K562 (cell line): ENCODE measurements around the gene EPB42. TPM values are rescaled to one million over a fixed set of nuclear protein-coding genes. Genes with fewer than 3 reads are reported as not detected.

Experiments used
- ASH1L ChIP-seq: fragments of 450-650 bp; IDR thresholded peaks from 2 replicates; pipeline ENCODE4 v1.6.1; 2018; ENCODE audit warnings: borderline replicate concordance, mild to moderate bottlenecking, low read depth; ENCODE audit not compliant: partially characterized antibody
- CEBPG ChIP-seq, 3 experiments: fragments of 200-800 bp in 1 of 3; sonication (Bioruptor generic) in 1 of 3; sonication (generic) in 1 of 3; formaldehyde crosslinking in 1 of 3; IDR thresholded peaks in 2 of 3; conservative IDR thresholded peaks in 1 of 3; 2 replicates each; pipeline versions ENCODE4 v1.6.1 to v1.8.0; 2016 to 2022; ENCODE audit warnings: missing compliant biosample characterization in 2 of 3, missing genetic modification characterization in 2 of 3, mild to moderate bottlenecking in 1 of 3, missing genetic modification reagents in 1 of 3
- CREBBP ChIP-seq: IDR thresholded peaks from one replicate; pipeline ENCODE4 v1.6.1; 2012; ENCODE audit warnings: low read depth, mild to moderate bottlenecking, control low read depth, inconsistent platforms, low read length
- CUX1 ChIP-seq: fragments of 200-800 bp; sonication (Bioruptor generic); IDR thresholded peaks from 2 replicates; pipeline ENCODE4 v1.6.1; 2016; ENCODE audit warnings: missing genetic modification characterization, missing compliant biosample characterization
- E2F5 ChIP-seq: sonication (generic); formaldehyde crosslinking; IDR thresholded peaks from 2 replicates; pipeline ENCODE4 v1.8.0; 2022; ENCODE audit warnings: mild to moderate bottlenecking, missing genetic modification reagents
- HLTF ChIP-seq: fragments of 450-650 bp; IDR thresholded peaks from 2 replicates; pipeline ENCODE4 v1.6.1; 2016
- HNRNPH1 ChIP-seq: fragments of 200-400 bp; formaldehyde crosslinking; optimal IDR thresholded peaks from 2 replicates; pipeline ENCODE3; 2017; ENCODE audit warnings: low read depth, mild to moderate bottlenecking, low read length, moderate library complexity
- JUNB ChIP-seq: fragments of 450-650 bp; formaldehyde crosslinking; conservative IDR thresholded peaks from 2 replicates; pipeline ENCODE4 v1.4.0; 2020; ENCODE audit warnings: mild to moderate bottlenecking
- LCOR ChIP-seq: sonication (generic); formaldehyde crosslinking; IDR thresholded peaks from 2 replicates; pipeline ENCODE4 v1.8.0; 2022; ENCODE audit warnings: mild to moderate bottlenecking, missing genetic modification reagents
- MITF ChIP-seq: IDR thresholded peaks from 2 replicates; pipeline ENCODE4 v1.6.1; 2014; ENCODE audit warnings: antibody characterized with exemption
- NFXL1 ChIP-seq: fragments of 450-650 bp; formaldehyde crosslinking; IDR thresholded peaks from 2 replicates; pipeline ENCODE4 v1.4.0; 2021; ENCODE audit warnings: mild to moderate bottlenecking
- PYGO2 ChIP-seq: fragments of 450-650 bp; IDR thresholded peaks from 2 replicates; pipeline ENCODE4 v1.6.1; 2016; ENCODE audit warnings: mild to moderate bottlenecking, missing genetic modification characterization, moderate library complexity, missing compliant biosample characterization
- RUNX1 ChIP-seq: sonication (generic); IDR thresholded peaks from 2 replicates; pipeline ENCODE4 v1.6.1; 2016; ENCODE audit warnings: antibody characterized with exemption, low read depth
- SETDB1 ChIP-seq: IDR thresholded peaks from one replicate; pipeline ENCODE4 v1.6.1; 2012; ENCODE audit warnings: low read length, control low read depth, inconsistent platforms
- SP1 ChIP-seq: sonication (generic); formaldehyde crosslinking; IDR thresholded peaks from 2 replicates; pipeline ENCODE4 v1.8.1; 2022; ENCODE audit warnings: mild to moderate bottlenecking, missing genetic modification reagents
- STAT5A ChIP-seq: IDR thresholded peaks from 2 replicates; pipeline ENCODE4 v1.6.1; 2012; ENCODE audit warnings: low read length, inconsistent platforms, borderline replicate concordance
- ZBTB33 ChIP-seq: sonication (generic); formaldehyde crosslinking; IDR thresholded peaks from 2 replicates; pipeline ENCODE4 v1.8.1; 2023; ENCODE audit warnings: mild to moderate bottlenecking, missing genetic modification reagents
- ZNF121 ChIP-seq: sonication (generic); formaldehyde crosslinking; conservative IDR thresholded peaks from 2 replicates; pipeline ENCODE4 v1.8.0; 2022; ENCODE audit warnings: missing genetic modification reagents
- polyA plus RNA-seq, 8 experiments: library from polyadenylated mRNA; depleted of rRNA in 4 of 8; stranded (reverse) in 5 of 8; unstranded in 3 of 8; fragments of >200 nt; fragmentation: Nextera tagmentation in 2 of 8; fragmentation: Illumina TruSeq in 1 of 8; extraction: Ambion mirVana in 2 of 8; extraction: Trizol in 1 of 8; gene quantifications; 2 replicates each; pipeline versions ENCODE4 v1.2.1 to v1.2.3, GENCODE V29; 2011 to 2014; ENCODE audit warnings: inconsistent platforms in 1 of 8, missing spikeins in 1 of 8
- total RNA-seq, 7 experiments: library from RNA; depleted of rRNA in 6 of 7; stranded (reverse); fragments of >200 nt in 6 of 7; fragmentation: Illumina TruSeq in 2 of 7; extraction: Trizol in 2 of 7; gene quantifications; 2 replicates each; pipeline versions ENCODE4 v1.2.1 to v1.2.3, GENCODE V29; 2011 to 2021; ENCODE audit warnings: low replicate concordance in 1 of 7

The EPB42 gene
- total and polyA plus RNA-seq, 9 of the 15 experiments (the other 6 are each of a cell fraction or from before 2014, with no cell fraction given): 0.38 to 2.3 (median 1.4) TPM

- TF ChIP-seq ZBTB33 (CRISPR knock-in tag): no peak
- no peak for TF ChIP-seq NFXL1 (CRISPR knock-in tag)
- TF ChIP-seq SP1 (CRISPR knock-in tag): no peak
- no peak for TF ChIP-seq HNRNPH1
- peak; percentile 69 for TF ChIP-seq MITF
- no peak for TF ChIP-seq JUNB (CRISPR knock-in tag)
- TF ChIP-seq RUNX1: no peak
- no peak for TF ChIP-seq PYGO2 (tag)
- TF ChIP-seq HLTF: peak; percentile 15; the same call in 1 of the 2 replicates
- TF ChIP-seq LCOR (CRISPR knock-in tag): peak; percentile 64; the same call in 1 of the 2 replicates
- peak; percentile 54; the same call in 1 of the 2 replicates for TF ChIP-seq STAT5A
- TF ChIP-seq ZNF121: no peak
- no peak for TF ChIP-seq ASH1L
- no peak for TF ChIP-seq CUX1
- TF ChIP-seq CEBPG (CRISPR knock-in tag; IDR thresholded peaks at IDR 0.05): peak; percentile 77
- TF ChIP-seq CEBPG (tag; conservative IDR thresholded peaks at IDR 0.05 in 1 of 2, IDR thresholded peaks at IDR 0.05 in 1 of 2): peak; percentile 50 to 67; a peak in 3 of 4 replicates
- no peak for TF ChIP-seq CREBBP
- TF ChIP-seq SETDB1: no peak
- TF ChIP-seq E2F5: no peak
Observed at GRCh38 chr15:43230640-43231115, 9.9 kb upstream of the EPB42 start (continued).
